HepG2 (cell line): ENCODE results near the gene STX8. TPM values are rescaled to one million over a fixed set of nuclear protein-coding genes. Genes with fewer than 3 reads are reported as not detected.

Experiments
- ATAC-seq: fragments of 200-7000 bp; cut with Tn5 transposase; 3 replicates; pipeline ENCODE4 v1.9.1; 2020; ENCODE audit warnings: mild to moderate bottlenecking, moderate library complexity
- BruUV-seq: library from RNA; stranded (reverse); fragments of 400-500 nt; replicated peaks from 2 replicates; lab custom pipeline; 2021; lab: Mats Ljungman, UMichigan
- CTCF ChIA-PET: fragments of 300-600 bp; formaldehyde crosslinking; extraction: SDS; loops from one replicate; lab custom pipeline; 2021; ENCODE audit warnings: low total read pairs, inconsistent platforms, low intra/inter-chr PET ratio; lab: Yijun Ruan, JAX
- POLR2A ChIA-PET: fragments of 350-600 bp; sonication (Branson Sonifier 250); formaldehyde crosslinking; loops from one replicate; lab custom pipeline; 2020; ENCODE audit warnings: antibody characterized with exemption, inconsistent platforms; lab: Yijun Ruan, JAX
- DNase-seq: peaks from one replicate; pipeline ENCODE4 v3.0.0-alpha.2; 2015; ENCODE audit warnings: low spot score
- FAIRE-seq: peaks from 3 replicates; lab custom pipeline; 2011; peaks lifted over from hg19 to GRCh38; lab: Jason Lieb, UNC
- H2AFZ ChIP-seq: one replicate; pipeline ENCODE4 v1.6.1; 2011; ENCODE audit warnings: low read length, inconsistent platforms
- H3K27ac ChIP-seq: fragments of 300-600 bp; 3 replicates; pipeline ENCODE4 v1.8.0; 2011; ENCODE audit warnings: mixed run types, mild to moderate bottlenecking, mixed read lengths, low read length, inconsistent platforms; ENCODE audit not compliant: insufficient read depth; ENCODE audit errors: extremely low read length
- H3K27me3 ChIP-seq, 2 experiments: fragments of 200-600 bp in 1 of 2; 2 replicates in 1 of 2; 3 replicates in 1 of 2; pipeline versions ENCODE4 v1.6.0 to v1.8.0; 2011; ENCODE audit warnings: low read length in 2 of 2, mild to moderate bottlenecking in 2 of 2, moderate library complexity in 2 of 2, inconsistent platforms in 1 of 2; ENCODE audit not compliant: insufficient read depth in 2 of 2, control insufficient read depth in 1 of 2
- H3K36me3 ChIP-seq, 2 experiments: fragments of 200-600 bp in 1 of 2; replicated peaks in 1 of 2; 2 replicates in 1 of 2; 3 replicates in 1 of 2; pipeline versions ENCODE4 v1.5.1 to v1.8.0; 2011; ENCODE audit warnings: low read length in 2 of 2, inconsistent platforms in 1 of 2; ENCODE audit not compliant: insufficient read depth in 2 of 2, control insufficient read depth in 1 of 2
- H3K4me1 ChIP-seq: 2 replicates; pipeline ENCODE4 v1.5.1; 2012; ENCODE audit warnings: low read length, inconsistent platforms; ENCODE audit not compliant: insufficient read depth
- H3K4me2 ChIP-seq: 2 replicates; pipeline ENCODE4 v1.6.0; 2011; ENCODE audit warnings: low read depth, low read length, inconsistent platforms
- H3K4me3 ChIP-seq, 3 experiments: fragments of 200-600 bp in 1 of 3; sonication (generic), shearing (Covaris generic) in 1 of 3; replicated peaks in 1 of 3; 2 replicates each; pipeline ENCODE4 v1.5.1; 2011 to 2016; ENCODE audit warnings: low read length in 3 of 3, inconsistent platforms in 2 of 3, low read depth in 2 of 3, mild to moderate bottlenecking in 2 of 3, control low read depth in 1 of 3, mixed read lengths in 1 of 3; ENCODE audit not compliant: insufficient read depth in 1 of 3
- H3K79me2 ChIP-seq: one replicate; pipeline ENCODE4 v1.6.1; 2011; ENCODE audit warnings: low read length, inconsistent platforms; ENCODE audit not compliant: insufficient read depth
- H3K9ac ChIP-seq: 2 replicates; pipeline ENCODE4 v1.6.0; 2011; ENCODE audit warnings: mild to moderate bottlenecking, low read depth, low read length, inconsistent platforms; ENCODE audit not compliant: insufficient read depth
- H3K9me3 ChIP-seq: 2 replicates; pipeline ENCODE4 v1.5.1; 2012; ENCODE audit warnings: mild to moderate bottlenecking, low read length
- H4K20me1 ChIP-seq: 2 replicates; pipeline ENCODE4 v1.6.0; 2011; ENCODE audit warnings: inconsistent platforms, mild to moderate bottlenecking, low read length, moderate library complexity; ENCODE audit not compliant: insufficient read depth
- POGK ChIP-seq: sonication (generic); formaldehyde crosslinking; conservative IDR thresholded peaks from 2 replicates; pipeline ENCODE4 v1.8.0; 2022; ENCODE audit warnings: mild to moderate bottlenecking, moderate library complexity, missing genetic modification reagents
- ZFP90 ChIP-seq: sonication (generic); formaldehyde crosslinking; IDR thresholded peaks from 2 replicates; pipeline ENCODE4 v1.8.0; 2022; ENCODE audit warnings: missing genetic modification reagents, mild to moderate bottlenecking, inconsistent platforms, borderline replicate concordance
- ZNF121 ChIP-seq: sonication (generic); formaldehyde crosslinking; IDR thresholded peaks from 2 replicates; pipeline ENCODE4 v1.5.0; 2020; ENCODE audit warnings: mild to moderate bottlenecking, missing genetic modification reagents
- ZNF629 ChIP-seq: sonication (generic); formaldehyde crosslinking; conservative IDR thresholded peaks from 2 replicates; pipeline ENCODE4 v1.5.0; 2020; ENCODE audit warnings: missing genetic modification reagents
- WGBS: methylation state at CpG from one replicate; pipeline ENCODE4 v1.1.6; 2017; ENCODE audit warnings: low lambda C conversion rate; 5-methylcytosine and 5-hydroxymethylcytosine counted together
- in situ Hi-C: cut with HindIII; loops from 2 replicates; pipeline ENCODE4 v1.10.0; 2017; ENCODE audit warnings: low pct_unique_long_range_greater_than_20kb; ENCODE audit not compliant: extremely low pct_ligation_motif_present
- intact Hi-C: fragments of 100-400 bp; cut with micrococcal nuclease; formaldehyde crosslinking; loops from one replicate; pipeline ENCODE4 v1.10.0; 2022; ENCODE audit not compliant: unreplicated experiment
- polyA plus RNA-seq, 8 experiments: library from polyadenylated mRNA; depleted of rRNA in 3 of 8; stranded (reverse) in 7 of 8; unstranded in 1 of 8; fragments of >200 nt; fragmentation: Illumina TruSeq in 4 of 8; extraction: Trizol in 4 of 8; gene quantifications; 2 replicates each; pipeline versions ENCODE4 v1.2.1 to v1.2.3, GENCODE V29; 2011 to 2016; ENCODE audit warnings: low read depth in 4 of 8, missing spikeins in 1 of 8, mixed read lengths in 1 of 8; ENCODE audit not compliant: insufficient read depth in 1 of 8
- total RNA-seq, 5 experiments: library from RNA; depleted of rRNA; stranded (reverse); fragments of >200 nt; fragmentation: Illumina TruSeq; extraction: Trizol; gene quantifications; 2 replicates each; pipeline ENCODE4 v1.2.3, GENCODE V29; 2016; ENCODE audit warnings: low read depth in 1 of 5
- TF ChIP-seq, protein P1 (sequence below): fragments of 450-650 bp; IDR thresholded peaks from 2 replicates; pipeline ENCODE4 v1.6.1; 2016

STX8 gene
- total and polyA plus RNA-seq, 2 of the 13 experiments (the other 11 are each of a cell fraction or from before 2014, with no cell fraction given) = 36.4 to 53.6 TPM

GRCh38 chr17:9220398-9221146 lies 355.0 kb downstream of the STX8 start (continued):
- TF ChIP-seq POGK (CRISPR knock-in tag) (no peak), ZNF121 (no peak)

DNA sequence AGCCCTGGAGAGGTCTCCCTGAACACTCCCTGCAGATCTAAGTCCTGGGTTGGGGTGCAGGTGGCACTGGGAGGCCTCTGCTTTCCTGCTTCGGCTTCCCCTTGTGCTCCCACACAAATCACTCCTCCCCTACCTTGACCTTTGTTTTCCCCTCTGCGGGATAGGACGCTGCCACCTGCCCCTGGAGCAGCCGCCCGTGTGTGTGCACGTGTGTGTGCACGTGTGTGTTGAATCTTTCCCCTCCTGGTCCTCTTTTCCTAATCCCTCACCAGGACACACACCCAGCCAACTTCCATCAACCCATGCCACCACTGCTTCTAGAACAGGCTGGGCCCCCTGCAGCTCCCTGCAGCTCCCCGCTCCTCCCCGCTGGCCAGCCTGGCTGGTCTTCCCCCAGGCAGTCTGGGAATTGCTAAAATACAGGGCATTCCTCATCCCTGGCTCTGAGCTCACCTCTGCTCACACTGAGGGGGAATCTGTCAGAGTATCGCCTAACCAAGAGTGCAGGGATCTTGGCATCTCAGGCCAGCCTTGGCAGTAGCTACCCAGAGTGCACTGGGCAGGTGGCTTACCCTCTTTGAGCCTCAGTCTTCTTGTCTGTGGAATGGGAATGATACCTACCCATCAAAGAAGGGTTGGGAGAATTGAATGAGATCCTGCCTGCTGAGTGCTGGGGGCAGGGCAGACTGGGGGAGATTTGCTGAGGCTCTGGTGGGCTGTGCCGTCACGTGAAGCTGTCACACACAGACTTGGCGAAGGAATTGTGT lies 355.8 kb downstream of the STX8 start:
- Histone ChIP-seq H3K27ac (no peak overlapping the region), H3K36me3 (no peaks in the 10 kb centered on the region), H3K4me3 (no peak overlapping the region), H3K4me1 (no peaks in the 10 kb centered on the region; the same call in 1 of the 2 replicates), H3K9ac (no peak overlapping the region), H3K9me3 (peaks cover 19% of the 10 kb centered on the region), H3K79me2 (no peaks in the 10 kb centered on the region), H3K4me2 (no peak overlapping the region), H4K20me1 (no peaks in the 10 kb centered on the region), H3K27me3 (peaks cover 5 to 39% of the 10 kb centered on the region in 2 experiments; a peak in 3 of 5 replicates), H2AFZ (no peak overlapping the region)
- no peak for TF ChIP-seq ZFP90 (CRISPR knock-in tag)
- TF ChIP-seq, protein P1, sequence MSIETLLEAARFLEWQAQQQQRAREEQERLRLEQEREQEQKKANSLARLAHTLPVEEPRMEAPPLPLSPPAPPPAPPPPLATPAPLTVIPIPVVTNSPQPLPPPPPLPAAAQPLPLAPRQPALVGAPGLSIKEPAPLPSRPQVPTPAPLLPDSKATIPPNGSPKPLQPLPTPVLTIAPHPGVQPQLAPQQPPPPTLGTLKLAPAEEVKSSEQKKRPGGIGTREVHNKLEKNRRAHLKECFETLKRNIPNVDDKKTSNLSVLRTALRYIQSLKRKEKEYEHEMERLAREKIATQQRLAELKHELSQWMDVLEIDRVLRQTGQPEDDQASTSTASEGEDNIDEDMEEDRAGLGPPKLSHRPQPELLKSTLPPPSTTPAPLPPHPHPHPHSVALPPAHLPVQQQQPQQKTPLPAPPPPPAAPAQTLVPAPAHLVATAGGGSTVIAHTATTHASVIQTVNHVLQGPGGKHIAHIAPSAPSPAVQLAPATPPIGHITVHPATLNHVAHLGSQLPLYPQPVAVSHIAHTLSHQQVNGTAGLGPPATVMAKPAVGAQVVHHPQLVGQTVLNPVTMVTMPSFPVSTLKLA = peak; percentile 59; the same call in 1 of the 2 replicates
- TF ChIP-seq ZNF629 (CRISPR knock-in tag) = peak; percentile 78
- BruUV-seq = no TSS peak
- in situ Hi-C loops = no loop called here
- no peak for FAIRE-seq
- WGBS = 35% methylated on average over 12 of the region's 13 CpGs
- ChIA-PET CTCF (no interaction called here), POLR2A (no interaction called here)
- no peak for ATAC-seq
- intact Hi-C loops = no loop called here
- DNase-seq = no peak
